Sigmoid colon (tissue), 7 donors: ENCODE results near the gene TPRKB. TPM values are rescaled to one million over a fixed set of nuclear protein-coding genes. Genes with fewer than 3 reads are reported as not detected.

Experiments
- DNase-seq: peaks from one replicate; pipeline ENCODE4 v3.0.0-alpha.2; 2019
- H3K27ac ChIP-seq, 4 donors: fragments of 200-600 bp; sonication (generic); one replicate each; pipeline ENCODE4 v1.5.1; 2016 to 2019; ENCODE audit warnings: mild to moderate bottlenecking in 1 of 4
- H3K27me3 ChIP-seq, 3 donors: fragments of 200-600 bp; sonication (generic); one replicate each; pipeline ENCODE4 v1.5.1; 2019; ENCODE audit warnings: mild to moderate bottlenecking in 1 of 3
- H3K36me3 ChIP-seq, 4 donors: fragments of 200-600 bp; sonication (generic); one replicate each; pipeline ENCODE4 v1.5.1; 2016 to 2019
- H3K4me1 ChIP-seq, 4 donors: fragments of 200-600 bp; sonication (generic); one replicate each; pipeline ENCODE4 v1.5.1; 2017 to 2019
- H3K4me3 ChIP-seq, 4 donors: fragments of 200-600 bp; sonication (generic); one replicate each; pipeline ENCODE4 v1.5.1; 2017 to 2019; ENCODE audit warnings: mild to moderate bottlenecking in 2 of 4, moderate library complexity in 1 of 4
- H3K9me3 ChIP-seq, 4 donors: fragments of 200-600 bp in 3 of 4; sonication (generic) in 3 of 4; one replicate each; pipeline versions ENCODE4 v1.5.1 to v1.6.1; 2013 to 2019
- CTCF ChIP-seq, 4 experiments: fragments of 450-650 bp in 3 of 4; fragments of 200-600 bp in 1 of 4; IDR thresholded peaks; one replicate each; pipeline ENCODE4 v1.5.1; 2016 to 2019; ENCODE audit warnings: antibody characterized with exemption in 4 of 4, mild to moderate bottlenecking in 3 of 4, moderate library complexity in 2 of 4
- EP300 ChIP-seq, 4 donors: sonication (generic); formaldehyde crosslinking; IDR thresholded peaks; one replicate each; pipeline ENCODE4 v1.6.1; 2017; ENCODE audit warnings: antibody characterized with exemption in 4 of 4
- POLR2A ChIP-seq, 2 donors: fragments of 450-650 bp; IDR thresholded peaks; one replicate each; pipeline ENCODE4 v1.6.1; 2016; ENCODE audit warnings: antibody characterized with exemption in 2 of 2, mild to moderate bottlenecking in 2 of 2, moderate library complexity in 2 of 2
- POLR2AphosphoS5 ChIP-seq, 4 donors: sonication (generic); formaldehyde crosslinking; IDR thresholded peaks; one replicate each; pipeline ENCODE4 v1.6.1; 2017; ENCODE audit warnings: antibody characterized with exemption in 4 of 4
- WGBS, 2 donors: extraction: QIAGEN DNeasy Blood & Tissue Kit; methylation state at CpG; one replicate each; pipeline ENCODE4 v1.1.7; 2013; 5-methylcytosine and 5-hydroxymethylcytosine counted together
- intact Hi-C: fragments of 100-400 bp; cut with DNase I; formaldehyde crosslinking; loops from one replicate; pipeline ENCODE4 v1.15.1; 2023
- polyA plus RNA-seq, 3 donors: library from polyadenylated mRNA; stranded (reverse); fragments of 200-250 nt; gene quantifications; one replicate each; pipeline ENCODE4 v1.2.3, GENCODE V29; 2013
- total RNA-seq, 4 donors: library from RNA; depleted of rRNA; stranded (reverse); fragments of >200 nt; gene quantifications; one replicate each; pipeline ENCODE4 v1.1.0, GENCODE V29; 2016
- donor health status: healthy with polysubstance abuse.
- donor health status: Bipolar disorder and iron deficiency.
- donor health status: healthy.

Gene TPRKB
- total and polyA plus RNA-seq, 7 donors: 19.0 to 86.2 (median 45.9) TPM

GRCh38 chr2:73776869-73777519 is 39.8 kb upstream of the TPRKB start:
- Histone ChIP-seq H3K36me3 (peaks cover 0 to 49% (median 12%) of the 10 kb centered on the region in 4 donors), H3K4me3 (no peak overlapping the region), H3K4me1 (peaks cover 0 to 21% (median 16%) of the 10 kb centered on the region in 4 donors), H3K27ac (no peak overlapping the region), H3K27me3 (no peaks in the 10 kb centered on the region), H3K9me3 (no peaks in the 10 kb centered on the region)
- intact Hi-C loops: no loop called here
- DNase-seq: no peak
- WGBS, 2 donors: 91% methylated on average over 8 of the region's 8 CpGs
- no peak for TF ChIP-seq EP300 (IDR thresholded peaks at IDR 0.05)
- TF ChIP-seq POLR2AphosphoS5 (IDR thresholded peaks at IDR 0.05): no peak
- TF ChIP-seq POLR2A (IDR thresholded peaks at IDR 0.05): no peak
- TF ChIP-seq CTCF (IDR thresholded peaks at IDR 0.05): no peak

- Histone ChIP-seq H3K9me3 (no peaks in the 10 kb centered on the region), H3K4me1 (peaks cover 0 to 21% (median 16%) of the 10 kb centered on the region in 4 donors), H3K4me3 (no peak overlapping the region), H3K27ac (no peak overlapping the region), H3K27me3 (no peaks in the 10 kb centered on the region), H3K36me3 (peaks cover 0 to 54% (median 12%) of the 10 kb centered on the region in 4 donors)
- no peak for DNase-seq
- WGBS, 2 donors: 96 to 98% methylated on average over 4 of the region's 4 CpGs
- intact Hi-C loops: no loop called here
- TF ChIP-seq POLR2A (IDR thresholded peaks at IDR 0.05) (no peak), POLR2AphosphoS5 (IDR thresholded peaks at IDR 0.05) (no peak), CTCF (IDR thresholded peaks at IDR 0.05) (no peak), EP300 (IDR thresholded peaks at IDR 0.05) (no peak)
Observed at GRCh38 chr2:73776381-73776780, 39.2 kb upstream of the TPRKB start.

GRCh38 chr2:73772819-73773218 is 35.7 kb upstream of the TPRKB start:
- intact Hi-C loops: no loop called here
- Histone ChIP-seq H3K9me3 (no peaks in the 10 kb centered on the region), H3K4me3 (no peak overlapping the region), H3K36me3 (peaks cover 8 to 87% (median 23%) of the 10 kb centered on the region in 4 donors), H3K4me1 (peaks cover 0 to under 1% (median under 1%) of the 10 kb centered on the region in 4 donors), H3K27ac (no peak overlapping the region), H3K27me3 (no peaks in the 10 kb centered on the region)
- DNase-seq: no peak
- TF ChIP-seq POLR2AphosphoS5 (IDR thresholded peaks at IDR 0.05): no peak

GRCh38 chr2:73770725-73771124 is 33.6 kb upstream of the TPRKB start:
- WGBS, 2 donors: 93 to 94% methylated on average over 3 of the region's 3 CpGs
- Histone ChIP-seq H3K27ac (no peak overlapping the region), H3K36me3 (peaks cover 10 to 90% (median 27%) of the 10 kb centered on the region in 4 donors), H3K4me1 (no peaks in the 10 kb centered on the region), H3K27me3 (no peaks in the 10 kb centered on the region), H3K9me3 (no peaks in the 10 kb centered on the region), H3K4me3 (no peak overlapping the region)
- intact Hi-C loops: no loop called here
- TF ChIP-seq EP300 (IDR thresholded peaks at IDR 0.05) (no peak), POLR2A (IDR thresholded peaks at IDR 0.05) (no peak), CTCF (IDR thresholded peaks at IDR 0.05) (no peak), POLR2AphosphoS5 (IDR thresholded peaks at IDR 0.05) (no peak)
- no peak for DNase-seq

GRCh38 chr2:73766994-73767393 is 29.8 kb upstream of the TPRKB start:
- TF ChIP-seq CTCF (IDR thresholded peaks at IDR 0.05): no peak
- no peak for TF ChIP-seq EP300 (IDR thresholded peaks at IDR 0.05)
- TF ChIP-seq POLR2AphosphoS5 (IDR thresholded peaks at IDR 0.05): no peak
- TF ChIP-seq POLR2A (IDR thresholded peaks at IDR 0.05): no peak
- WGBS, 2 donors: 93% methylated on average over 4 of the region's 4 CpGs
- no peak for DNase-seq
- no peak overlapping the region for H3K27ac ChIP-seq
- H3K4me3 ChIP-seq: no peak overlapping the region
- peaks cover 10 to 96% (median 36%) of the 10 kb centered on the region in 4 donors for H3K36me3 ChIP-seq
- no peaks in the 10 kb centered on the region for H3K4me1 ChIP-seq
- intact Hi-C loops: no loop called here
- H3K27me3 ChIP-seq: no peaks in the 10 kb centered on the region
- H3K9me3 ChIP-seq: no peaks in the 10 kb centered on the region
